OCI-M2 (cell line): ENCODE results near the gene DENND6B.
"Not testable (repeated sequence)": the region's sequence is repeated elsewhere in the genome, so short reads cannot be mapped to it uniquely, and the experiment has no call there.

Source experiments
- DNase-seq: peaks from one replicate; lab custom pipeline; 2025; ENCODE audit not compliant: unreplicated experiment; lab: John Stamatoyannopoulos, UW

The DENND6B gene, protein sequence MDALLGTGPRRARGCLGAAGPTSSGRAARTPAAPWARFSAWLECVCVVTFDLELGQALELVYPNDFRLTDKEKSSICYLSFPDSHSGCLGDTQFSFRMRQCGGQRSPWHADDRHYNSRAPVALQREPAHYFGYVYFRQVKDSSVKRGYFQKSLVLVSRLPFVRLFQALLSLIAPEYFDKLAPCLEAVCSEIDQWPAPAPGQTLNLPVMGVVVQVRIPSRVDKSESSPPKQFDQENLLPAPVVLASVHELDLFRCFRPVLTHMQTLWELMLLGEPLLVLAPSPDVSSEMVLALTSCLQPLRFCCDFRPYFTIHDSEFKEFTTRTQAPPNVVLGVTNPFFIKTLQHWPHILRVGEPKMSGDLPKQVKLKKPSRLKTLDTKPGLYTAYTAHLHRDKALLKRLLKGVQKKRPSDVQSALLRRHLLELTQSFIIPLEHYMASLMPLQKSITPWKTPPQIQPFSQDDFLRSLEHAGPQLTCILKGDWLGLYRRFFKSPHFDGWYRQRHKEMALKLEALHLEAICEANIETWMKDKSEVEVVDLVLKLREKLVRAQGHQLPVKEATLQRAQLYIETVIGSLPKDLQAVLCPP

DNA sequence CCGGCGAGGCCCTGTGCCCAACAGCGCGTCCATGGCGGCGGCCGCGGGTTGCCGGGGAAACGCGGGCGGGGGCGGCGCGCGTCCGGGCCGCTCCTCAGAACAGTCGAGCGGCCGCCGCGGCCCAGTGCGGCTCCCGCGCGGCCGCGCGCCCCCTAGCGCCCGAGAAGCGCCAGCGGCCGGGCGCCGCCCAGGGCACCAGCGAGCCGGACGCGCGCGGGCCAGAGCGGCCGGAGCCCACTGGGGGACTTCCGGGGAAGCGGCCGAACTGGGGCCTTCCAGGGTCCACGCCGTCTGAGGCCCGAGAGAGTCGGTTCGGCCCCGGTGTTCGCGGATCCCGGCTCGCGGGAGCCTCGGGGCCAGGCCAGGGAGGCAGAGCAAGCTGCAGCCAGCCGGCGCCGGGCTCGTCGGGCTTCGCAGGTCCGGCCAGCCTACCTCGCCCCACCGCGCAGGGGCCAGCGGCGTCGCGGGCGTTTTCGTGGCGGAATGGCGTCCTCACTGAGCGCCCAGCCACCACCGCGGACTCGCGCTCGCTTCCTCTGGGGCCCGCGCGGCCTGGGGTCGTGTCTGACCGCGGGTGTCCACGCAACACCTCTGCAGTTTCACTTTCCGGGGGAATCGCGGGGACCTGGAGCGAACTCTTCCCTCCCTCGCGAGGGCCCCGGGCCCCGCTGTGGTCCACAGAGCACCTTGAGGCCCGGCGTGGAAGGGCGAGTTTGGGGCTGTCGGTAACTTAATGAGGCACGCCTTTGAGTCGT is at the start of gene DENND6B:
Gene DENND6B (minus strand): TSS at position 57 of the 755 bp plus-strand sequence. CDS start 24 bp downstream, at position 33.
- DNase-seq = no peak

DNA sequence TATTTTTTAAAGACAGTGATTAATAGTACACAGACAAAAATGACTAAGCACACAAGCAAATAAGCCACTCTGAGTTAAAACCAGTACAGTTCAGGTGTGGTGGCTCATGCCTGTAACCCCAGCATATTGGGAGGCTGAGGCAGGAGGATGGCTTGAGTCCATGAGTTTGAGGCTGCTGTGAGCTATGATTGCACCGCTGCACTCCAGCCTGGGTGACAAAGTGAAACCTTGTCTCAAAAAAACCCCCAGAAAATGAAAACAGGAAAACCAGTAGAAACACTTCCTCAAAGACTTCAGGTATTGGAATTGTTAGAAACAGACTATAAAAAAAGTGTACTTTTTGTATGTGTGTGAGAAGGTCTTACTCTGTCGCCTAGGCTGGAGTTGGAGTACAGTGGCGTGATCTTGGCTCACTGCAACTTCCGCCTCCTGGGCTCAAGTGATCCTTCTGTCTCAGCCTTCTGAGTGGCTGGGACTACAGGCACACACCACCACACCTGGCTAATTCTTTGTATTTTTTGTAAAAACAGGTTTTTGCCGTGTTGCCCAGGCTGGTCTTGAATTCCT is 49.4 kb upstream of the DENND6B start:
- no peak for DNase-seq

DNA sequence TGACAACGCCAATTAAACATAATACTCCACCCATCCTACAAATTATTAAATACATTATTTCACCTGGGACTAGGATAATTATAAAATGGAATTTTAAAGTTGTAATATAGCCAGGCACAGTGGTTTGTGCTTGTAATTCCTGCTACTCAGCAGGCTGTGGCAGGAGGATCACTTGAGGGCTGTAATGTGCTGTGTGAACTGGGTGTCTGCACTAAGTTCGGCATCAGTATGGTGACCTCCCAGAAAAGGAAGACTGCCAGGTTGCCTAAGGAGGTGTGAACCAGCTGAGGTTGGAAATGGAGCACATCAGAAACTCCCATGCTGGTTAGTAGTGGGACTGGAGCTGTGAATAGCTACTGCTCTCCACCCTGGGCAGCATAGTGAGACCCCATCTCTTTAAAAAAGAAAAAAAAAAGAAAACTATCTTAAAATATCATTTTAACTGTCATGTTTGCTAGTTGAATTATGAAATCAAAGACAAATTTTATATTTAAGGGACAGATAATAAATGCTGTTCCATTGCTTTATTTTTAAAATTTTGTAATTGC is 44.4 kb upstream of the DENND6B start:
- DNase-seq = no peak

DNA sequence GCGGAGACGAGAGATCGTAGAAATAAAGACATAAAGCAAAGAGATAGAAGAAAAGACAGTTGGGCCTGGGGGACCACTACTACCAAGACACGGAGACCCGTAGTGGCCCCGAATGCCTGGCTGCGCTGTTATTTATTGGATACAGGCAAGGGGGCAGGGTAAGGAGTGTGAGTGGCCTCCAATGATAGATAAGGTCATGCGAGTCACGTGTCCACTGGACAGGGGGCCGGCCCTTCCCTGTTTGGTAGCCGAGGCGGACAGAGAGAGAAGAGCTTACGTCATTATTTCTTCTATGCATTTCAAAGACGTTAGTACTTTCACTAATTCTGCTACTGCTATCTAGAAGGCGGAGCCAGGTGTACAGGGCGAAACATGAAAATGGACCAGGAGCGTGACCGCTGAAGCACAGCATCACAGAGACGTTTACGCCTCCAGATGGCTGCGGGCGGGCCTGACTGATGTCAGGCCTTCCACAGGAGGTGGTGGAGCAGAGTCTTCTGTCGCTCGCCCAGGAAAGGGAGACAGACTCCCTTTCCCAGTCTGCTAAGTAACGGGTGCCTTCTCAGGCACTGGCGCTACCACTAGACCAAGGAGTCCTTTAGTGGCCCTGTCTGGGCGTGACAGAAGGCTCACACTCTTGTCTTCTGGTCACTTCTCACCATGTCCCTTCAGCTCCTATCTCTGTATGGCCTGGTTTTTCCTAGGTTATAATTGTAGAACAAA is 41.1 kb upstream of the DENND6B start:
- no peak for DNase-seq

DNA sequence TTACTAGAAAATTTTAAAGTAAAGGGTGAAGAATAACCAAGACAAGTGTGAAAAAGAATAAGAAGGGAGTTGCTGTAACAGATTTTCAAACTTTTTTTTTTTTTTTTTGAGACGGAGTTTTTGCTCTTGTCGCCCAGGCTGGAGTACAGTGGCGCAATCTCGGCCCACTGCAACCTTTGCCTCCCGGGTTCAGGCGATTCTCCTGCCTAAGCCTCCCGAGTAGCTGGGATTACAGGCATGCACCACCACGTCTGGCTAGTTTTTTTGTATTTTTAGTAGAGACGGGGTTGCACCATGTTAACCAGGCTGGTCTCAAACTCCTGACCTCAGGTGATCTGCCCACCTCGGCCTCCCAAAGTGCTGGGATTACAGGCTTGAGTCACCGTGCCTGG is 37.0 kb upstream of the DENND6B start:
- DNase-seq = not testable (repeated sequence)

DNA sequence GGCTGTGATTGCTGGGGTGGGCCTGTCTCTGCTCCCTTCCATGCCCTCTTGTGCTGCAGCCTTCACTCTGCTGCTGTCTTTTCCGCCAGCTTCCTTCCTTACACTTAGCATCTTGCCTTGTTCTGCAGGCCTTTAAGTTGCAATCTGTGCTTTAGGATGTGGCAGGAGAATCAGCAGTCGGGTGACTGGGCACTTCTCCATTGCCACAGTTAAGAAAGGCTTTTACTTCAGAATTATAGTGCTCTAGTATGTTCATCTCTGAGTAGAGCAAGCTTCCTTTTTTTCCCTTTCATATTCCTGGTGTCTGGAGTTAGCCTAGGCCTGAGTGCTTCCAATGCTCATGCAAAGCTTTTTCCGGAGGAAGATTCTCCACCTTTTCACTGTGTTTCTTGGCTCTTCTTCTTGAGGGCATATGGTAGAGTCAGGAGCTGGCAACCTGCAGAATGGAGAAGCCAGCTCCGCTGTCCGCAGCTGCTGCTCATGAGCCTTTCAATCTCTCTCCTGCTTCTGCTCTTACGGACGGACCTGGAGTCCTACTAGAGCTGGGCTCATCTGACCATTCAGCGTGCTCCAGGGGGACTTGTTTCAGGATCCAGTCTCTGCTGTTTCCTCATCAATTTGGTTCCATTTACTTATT is 36.5 kb upstream of the DENND6B start:
- no peak for DNase-seq

DNA sequence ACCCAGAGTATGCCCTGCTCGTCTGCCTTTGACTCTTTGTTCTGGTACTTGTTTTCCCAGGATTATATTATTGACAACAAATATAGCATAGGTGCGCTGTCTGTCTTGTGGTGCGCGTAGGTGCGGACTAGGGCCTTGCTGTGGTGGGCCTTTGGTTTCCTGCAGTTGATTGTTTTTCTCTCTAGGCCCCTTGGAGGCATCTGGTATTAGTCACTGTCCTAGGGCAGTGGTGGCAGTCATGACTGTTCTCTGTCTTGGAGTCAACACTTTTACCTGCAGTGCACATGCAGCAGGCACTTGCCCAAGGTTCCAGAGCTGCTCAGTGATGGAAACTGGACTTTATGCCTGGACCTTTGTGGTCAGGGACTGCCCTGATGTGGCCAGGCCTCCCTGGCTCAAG is 34.9 kb upstream of the DENND6B start:
- DNase-seq = no peak

DNA sequence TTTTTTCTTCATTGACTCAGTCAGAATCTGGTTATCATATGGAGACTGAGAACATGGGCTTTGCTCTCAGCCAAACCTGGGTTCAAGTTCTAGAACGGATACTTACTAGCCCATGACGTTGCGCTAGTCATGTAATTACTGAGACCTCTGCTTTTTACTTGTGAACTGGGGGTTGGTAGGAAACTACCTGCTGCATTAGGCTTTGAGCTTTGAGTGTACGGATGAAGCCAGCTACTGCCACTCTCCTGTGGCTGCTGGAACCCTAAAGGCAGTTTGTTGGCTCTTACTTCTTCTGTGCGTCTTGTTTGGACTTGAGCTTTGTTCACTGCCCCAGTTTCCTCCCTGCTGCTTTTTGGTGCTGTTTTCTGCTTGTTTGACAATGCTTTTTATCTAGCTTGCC is 34.4 kb upstream of the DENND6B start:
- no peak for DNase-seq

DNA sequence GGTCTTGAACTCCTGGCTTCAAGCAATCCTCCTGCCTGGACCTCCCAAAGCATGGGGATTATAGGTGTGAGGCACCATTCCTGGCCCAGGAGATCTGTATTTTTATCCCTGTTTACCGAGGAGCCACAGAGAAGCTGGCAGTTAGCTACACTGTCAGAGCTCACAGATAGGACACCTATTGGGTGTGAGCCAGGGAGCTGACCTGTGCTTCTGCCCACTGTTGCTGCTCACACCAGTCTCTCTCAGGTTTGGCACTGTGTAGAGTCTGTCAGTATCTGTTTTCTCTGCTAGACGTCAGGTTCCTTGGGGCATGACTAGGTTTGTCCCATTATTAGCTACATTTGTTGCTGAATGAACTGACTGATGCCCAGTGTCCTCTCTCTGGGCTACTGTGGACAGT is 33.8 kb upstream of the DENND6B start:
- no peak for DNase-seq

DNA sequence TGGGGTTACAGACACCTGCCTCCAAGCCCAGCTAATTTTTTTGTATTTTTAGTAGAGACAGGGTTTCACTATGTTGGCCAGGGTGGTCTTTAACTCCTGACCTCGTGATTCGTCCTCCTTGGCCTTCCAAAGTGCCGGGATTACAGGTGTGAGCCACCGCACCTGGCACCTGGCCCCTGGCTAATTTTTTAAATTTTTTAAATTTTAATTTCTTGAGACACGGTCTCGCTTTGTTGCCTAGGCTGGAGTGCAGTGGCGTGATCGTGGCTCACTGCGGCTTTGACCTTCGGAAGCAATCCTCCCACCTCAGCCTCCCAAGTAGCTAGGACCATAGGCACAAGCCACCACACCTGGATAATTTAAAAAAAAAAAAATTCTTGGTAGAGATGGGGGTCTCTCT is 30.9 kb upstream of the DENND6B start:
- DNase-seq = no peak

DNA sequence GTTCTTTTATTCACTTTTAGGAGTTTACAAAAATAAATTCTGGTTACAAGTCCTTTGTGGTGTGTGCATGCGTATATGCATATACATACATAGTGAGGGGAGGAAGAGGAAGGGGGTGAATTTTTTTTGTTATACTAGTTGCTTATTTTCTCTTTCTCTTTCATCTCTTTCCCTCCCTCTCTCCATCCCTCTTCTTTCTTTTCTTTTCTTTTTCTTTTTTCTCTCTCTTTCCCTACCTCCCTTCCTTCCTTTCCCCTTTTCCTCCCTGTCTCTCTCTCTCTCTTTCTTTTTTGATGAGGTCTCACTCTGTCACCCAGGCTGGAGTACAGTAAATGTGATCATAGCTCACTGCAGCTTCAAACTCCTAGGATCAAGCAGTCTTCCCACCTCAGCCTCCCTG is 30.4 kb upstream of the DENND6B start:
- DNase-seq = no peak

DNA sequence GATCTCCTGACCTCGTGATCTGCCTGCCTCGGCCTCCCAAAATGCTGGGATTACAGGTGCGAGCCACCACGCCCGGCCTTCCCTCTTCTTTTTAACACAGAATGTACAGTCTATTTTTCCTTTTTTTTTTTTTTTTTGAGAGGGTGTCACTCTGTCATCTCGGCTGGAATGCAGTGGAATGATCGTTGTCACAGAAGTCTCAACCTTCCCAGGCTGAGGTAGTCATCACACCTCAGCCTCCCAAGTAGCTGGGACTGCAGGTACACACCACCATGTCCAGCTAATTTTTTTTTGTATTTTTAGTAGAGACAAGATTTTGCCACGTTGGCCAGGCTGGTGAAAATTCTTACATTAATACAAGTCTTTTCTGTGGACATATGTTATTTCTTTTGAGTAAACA is 29.4 kb upstream of the DENND6B start:
- DNase-seq = no peak

DNA sequence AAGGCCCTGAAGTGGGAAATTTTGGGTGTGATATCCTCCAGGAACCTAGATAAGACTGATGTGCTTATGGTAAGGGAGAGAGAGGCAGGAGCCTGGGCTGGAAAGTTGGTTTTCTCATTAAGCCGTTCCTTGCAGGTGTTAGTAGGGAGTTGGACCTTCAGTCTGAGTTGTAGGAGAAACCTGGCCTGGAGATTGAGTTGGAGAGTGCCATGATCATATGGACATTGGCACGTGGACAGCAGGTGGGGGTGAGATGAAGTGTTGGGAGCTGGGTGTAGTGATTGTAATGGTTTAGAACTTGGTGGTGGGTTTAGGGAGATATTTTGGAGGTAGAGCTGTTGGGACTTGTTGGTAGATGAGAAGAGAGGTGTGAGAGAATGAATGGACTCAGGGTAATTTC is 21.2 kb upstream of the DENND6B start:
- DNase-seq = no peak

DNA sequence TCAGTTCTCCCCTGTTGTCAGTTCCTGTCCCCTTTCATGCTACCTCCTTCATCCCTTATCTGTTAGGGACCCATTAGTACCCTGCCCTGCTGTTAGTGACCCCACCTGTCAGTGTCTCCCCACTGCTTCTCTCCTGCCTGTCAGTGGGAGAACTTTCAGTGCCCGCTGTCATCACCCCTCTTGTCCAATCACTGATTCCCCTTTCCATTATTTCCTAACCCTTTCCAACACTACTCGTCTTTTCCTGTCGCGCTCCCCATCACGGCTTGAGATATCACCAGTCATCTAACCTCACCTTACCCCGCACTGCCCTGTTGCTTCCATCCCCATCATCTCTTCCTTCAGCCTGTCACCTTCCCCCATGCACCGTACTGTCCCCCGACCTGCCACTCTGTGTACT is 20.3 kb upstream of the DENND6B start:
- no peak for DNase-seq

DNA sequence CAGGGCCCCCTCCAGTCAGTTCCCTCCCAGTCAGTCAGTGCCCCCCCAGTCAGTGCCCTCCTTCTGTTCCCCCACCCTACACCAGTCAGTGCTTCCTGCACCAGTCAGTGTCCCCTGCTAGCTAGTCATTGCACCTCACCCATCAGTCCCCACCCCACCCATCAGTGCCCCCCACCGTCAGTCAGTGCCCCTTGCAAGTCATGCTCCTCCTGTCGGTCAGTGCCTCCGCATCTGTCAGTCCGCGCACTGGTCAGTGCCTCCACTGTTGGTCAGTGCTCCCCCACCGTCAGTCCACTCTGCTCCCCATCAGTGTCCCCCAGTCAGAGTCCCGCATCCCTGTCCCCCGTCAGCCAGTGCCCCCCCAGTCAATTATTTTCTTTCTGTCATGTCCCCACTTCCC is 19.7 kb upstream of the DENND6B start:
- no peak for DNase-seq

DNA sequence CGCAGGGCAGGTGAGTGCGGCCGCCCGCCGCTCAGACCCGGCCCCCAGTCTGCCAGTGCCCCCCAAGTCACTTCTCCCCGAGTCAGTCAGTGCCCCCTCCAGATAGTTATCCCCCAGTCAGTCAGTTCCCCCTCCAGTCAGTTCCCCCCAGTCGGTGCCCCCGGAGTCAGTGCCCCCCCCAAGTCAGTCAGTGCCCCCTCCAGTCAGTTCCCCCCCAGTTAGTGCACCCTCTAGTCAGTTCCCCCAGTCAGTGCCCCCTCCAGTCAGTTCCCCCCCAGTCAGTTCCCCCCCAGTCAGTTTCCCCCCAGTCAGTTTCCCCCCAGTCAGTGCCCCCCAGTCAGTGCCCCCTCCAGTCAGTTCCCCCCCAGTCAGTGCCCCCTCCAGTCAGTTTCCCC is 16.7 kb upstream of the DENND6B start:
- DNase-seq = no peak

DNA sequence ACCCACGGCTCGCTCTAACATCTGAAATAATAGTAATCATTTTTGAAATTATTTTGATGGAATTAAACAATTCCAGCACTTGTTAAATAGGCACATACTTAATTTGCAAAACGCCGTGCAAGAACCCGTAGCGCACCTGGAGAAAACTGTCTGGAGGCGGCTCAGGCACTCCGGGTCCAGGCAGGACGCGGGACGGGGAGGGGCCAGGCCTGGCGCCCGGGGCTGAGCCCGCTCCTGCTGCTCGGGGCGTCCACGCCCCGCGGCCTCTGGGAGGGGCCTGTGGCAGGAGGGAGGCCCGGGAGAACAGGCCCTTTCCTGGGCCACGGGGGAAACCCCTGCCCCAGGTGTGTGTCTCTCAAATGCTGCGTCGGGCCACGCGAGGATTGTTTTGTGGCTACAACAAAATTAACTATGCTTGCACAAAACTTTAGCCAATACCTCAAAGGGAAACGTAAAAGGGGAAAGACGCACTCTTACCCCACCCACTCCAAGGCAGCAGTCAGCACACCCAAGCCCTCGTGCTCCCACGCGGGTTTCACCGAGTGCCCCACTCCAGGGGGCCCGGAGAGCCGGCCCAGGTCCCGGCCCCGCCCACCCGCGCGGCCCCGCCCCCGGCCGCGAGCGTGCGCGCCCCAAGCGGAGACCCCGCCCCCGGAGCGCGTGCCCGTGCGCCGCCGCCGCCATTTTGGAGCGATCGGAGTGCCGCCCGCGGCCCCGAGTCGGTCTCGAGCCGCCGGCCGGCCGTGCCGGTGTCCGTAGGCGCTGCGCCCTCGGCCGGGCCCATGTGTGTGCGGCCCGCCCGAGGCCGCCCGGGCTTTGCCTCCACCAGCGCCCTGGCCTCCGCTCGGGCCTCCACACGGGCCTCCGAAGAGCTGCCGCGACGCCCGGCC is 16.1 kb upstream of the DENND6B start, which contains the start of gene PPP6R2:
Gene PPP6R2 (plus strand): TSS at position 677 of the 890 bp plus-strand sequence. CDS start 50,582 bp downstream, outside the sequence.
- no peak for DNase-seq

DNA sequence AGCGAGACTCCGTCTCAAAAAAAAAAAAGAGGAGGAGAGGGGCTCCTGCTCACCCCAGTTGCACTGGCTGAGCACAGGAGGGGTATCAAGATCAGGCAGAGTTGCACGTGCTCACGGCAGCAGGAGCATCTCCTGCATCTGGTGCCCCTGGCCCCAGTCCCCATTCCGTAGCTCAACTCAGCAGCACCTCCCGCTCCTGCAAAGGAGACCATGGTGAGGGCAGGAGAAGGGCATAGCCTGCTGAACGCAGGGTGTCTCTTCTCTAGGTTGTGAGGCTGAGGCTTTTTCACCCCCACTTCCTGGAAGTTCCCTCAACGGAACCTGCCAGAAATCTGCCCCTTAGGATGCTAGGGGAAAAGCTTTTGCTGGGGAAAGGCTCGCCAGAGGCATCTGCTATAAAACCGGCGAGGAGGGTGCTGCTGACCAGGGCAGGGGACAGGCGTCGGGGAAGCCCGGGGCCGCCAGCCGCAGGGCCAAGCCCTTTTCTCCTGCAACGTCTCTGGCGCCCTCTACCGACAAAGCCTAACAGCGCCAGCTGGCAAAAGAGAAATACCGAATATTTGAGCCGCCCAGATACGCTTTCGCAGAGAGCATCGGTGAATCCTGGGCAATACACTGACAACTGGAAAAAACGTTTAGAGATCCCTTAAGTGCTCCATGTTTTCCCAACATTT is 15.3 kb upstream of the DENND6B start:
- no peak for DNase-seq
